Muscle of leg (tissue), 11 donors: Measurements from ENCODE around the gene LRRC3. TPM values are rescaled to one million over a fixed set of nuclear protein-coding genes. Genes with fewer than 3 reads are reported as not detected.

ENCODE experiments used
- DNase-seq: peaks from one replicate; pipeline ENCODE4 v3.0.0; 2013
- H3K27ac ChIP-seq: one replicate; pipeline ENCODE4 v1.5.1; 2013; ENCODE audit warnings: mild to moderate bottlenecking, low read length, control low read depth
- H3K27me3 ChIP-seq: one replicate; pipeline ENCODE4 v1.6.1; 2013; ENCODE audit warnings: low read length; ENCODE audit not compliant: control insufficient read depth, insufficient read depth
- H3K36me3 ChIP-seq: one replicate; pipeline ENCODE4 v1.6.1; 2013; ENCODE audit warnings: low read length; ENCODE audit not compliant: control insufficient read depth, insufficient read depth
- H3K4me1 ChIP-seq: one replicate; pipeline ENCODE4 v1.6.1; 2013; ENCODE audit warnings: low read length; ENCODE audit not compliant: control insufficient read depth, insufficient read depth
- H3K4me3 ChIP-seq: one replicate; pipeline ENCODE4 v1.5.1; 2013; ENCODE audit warnings: low read length, control low read depth
- H3K9me3 ChIP-seq: replicated peaks from 2 replicates; pipeline ENCODE4 v1.6.1; 2013; ENCODE audit warnings: low read depth, low read length; ENCODE audit not compliant: control insufficient read depth
- WGBS: methylation state at CpG from one replicate; pipeline ENCODE4 v1.1.5; 2013; ENCODE audit warnings: missing lambda C conversion rate; ENCODE audit not compliant: insufficient coverage; 5-methylcytosine and 5-hydroxymethylcytosine counted together
- polyA plus RNA-seq, 8 donors: library from polyadenylated mRNA; unstranded; fragments of 120-200 nt; gene quantifications; one replicate each; pipeline versions ENCODE4 v1.2.1 to v1.2.3, GENCODE V29; 2013; ENCODE audit warnings: inconsistent platforms in 1 of 8, low replicate concordance in 1 of 8; ENCODE audit not compliant: insufficient read length in 8 of 8, insufficient read depth in 1 of 8
- total RNA-seq: library from RNA; stranded (reverse); fragments of 120-200 nt; gene quantifications from one replicate; pipeline ENCODE4 v1.2.4, GENCODE V29; 2013

LRRC3 gene
- total and polyA plus RNA-seq, 9 donors: 0.98 to 4.2 (median 2.5) TPM

- H3K4me1 ChIP-seq: no peaks in the 10 kb centered on the region
- H3K27ac ChIP-seq: no peak overlapping the region
- no peaks in the 10 kb centered on the region for H3K36me3 ChIP-seq
- H3K27me3 ChIP-seq: no peaks in the 10 kb centered on the region
- WGBS: 65% methylated on average over 17 of the region's 17 CpGs
- H3K9me3 ChIP-seq: no peaks in the 10 kb centered on the region
- no peak for DNase-seq
- H3K4me3 ChIP-seq: no peak overlapping the region
These were observed 31.2 kb upstream of the LRRC3 start for GRCh38 chr21:44423941-44424607.

DNA sequence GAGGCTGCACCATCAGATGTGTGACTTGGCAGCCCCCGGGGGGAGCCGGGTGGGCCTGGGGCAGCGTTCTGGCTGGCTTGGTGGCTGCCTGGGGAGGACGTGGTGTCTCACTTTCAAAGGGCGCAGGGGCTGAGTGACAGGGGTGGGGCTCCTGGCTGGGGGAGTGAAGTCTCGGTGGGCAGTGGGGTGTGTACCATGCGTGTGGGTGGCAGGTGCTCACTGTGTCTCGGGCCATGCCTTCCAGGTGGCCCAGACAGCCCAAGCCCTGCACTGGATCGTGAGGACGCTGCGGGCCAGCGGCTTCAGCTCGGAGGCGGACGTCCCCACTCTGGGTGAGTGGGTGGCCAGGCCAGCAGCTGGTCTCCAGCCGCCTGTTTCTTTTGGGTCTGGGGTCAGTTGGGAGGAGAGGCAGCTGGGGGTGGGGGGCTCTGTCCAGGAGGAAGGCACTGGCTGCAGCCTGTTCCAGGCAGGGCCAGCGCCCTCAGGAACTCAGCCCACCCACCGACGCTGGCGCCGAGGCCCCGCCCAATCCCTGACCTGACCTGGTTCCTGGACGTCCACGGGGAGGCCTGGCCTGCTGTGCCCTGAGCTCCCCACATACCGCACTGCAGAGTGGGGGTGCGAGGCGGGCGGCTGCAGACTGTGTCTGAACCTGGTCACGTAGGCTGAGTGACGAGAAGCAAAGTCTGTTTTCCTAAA is 30.6 kb upstream of the LRRC3 start:
- Histone ChIP-seq H3K36me3 (no peaks in the 10 kb centered on the region), H3K27ac (no peak overlapping the region), H3K4me1 (no peaks in the 10 kb centered on the region), H3K9me3 (peaks cover 2% of the 10 kb centered on the region), H3K4me3 (no peak overlapping the region), H3K27me3 (no peaks in the 10 kb centered on the region)
- 56% methylated on average over 24 of the region's 30 CpGs for WGBS
- no peak for DNase-seq

GRCh38 chr21:44425307-44425894 is 29.9 kb upstream of the LRRC3 start:
- Histone ChIP-seq H3K27me3 (no peaks in the 10 kb centered on the region), H3K9me3 (peaks cover 3% of the 10 kb centered on the region), H3K4me1 (no peaks in the 10 kb centered on the region), H3K4me3 (no peak overlapping the region), H3K27ac (no peak overlapping the region), H3K36me3 (no peaks in the 10 kb centered on the region)
- 56% methylated on average over 19 of the region's 40 CpGs for WGBS
- DNase-seq: no peak

- H3K27me3 ChIP-seq: no peaks in the 10 kb centered on the region
- DNase-seq: no peak
- H3K27ac ChIP-seq: no peak overlapping the region
- peaks cover 3% of the 10 kb centered on the region for H3K9me3 ChIP-seq
- WGBS: 88% methylated on average over 4 of the region's 13 CpGs
- H3K4me1 ChIP-seq: no peaks in the 10 kb centered on the region
- H3K4me3 ChIP-seq: no peak overlapping the region
- H3K36me3 ChIP-seq: no peaks in the 10 kb centered on the region
These were observed 29.2 kb upstream of the LRRC3 start for GRCh38 chr21:44425895-44426662.

DNA sequence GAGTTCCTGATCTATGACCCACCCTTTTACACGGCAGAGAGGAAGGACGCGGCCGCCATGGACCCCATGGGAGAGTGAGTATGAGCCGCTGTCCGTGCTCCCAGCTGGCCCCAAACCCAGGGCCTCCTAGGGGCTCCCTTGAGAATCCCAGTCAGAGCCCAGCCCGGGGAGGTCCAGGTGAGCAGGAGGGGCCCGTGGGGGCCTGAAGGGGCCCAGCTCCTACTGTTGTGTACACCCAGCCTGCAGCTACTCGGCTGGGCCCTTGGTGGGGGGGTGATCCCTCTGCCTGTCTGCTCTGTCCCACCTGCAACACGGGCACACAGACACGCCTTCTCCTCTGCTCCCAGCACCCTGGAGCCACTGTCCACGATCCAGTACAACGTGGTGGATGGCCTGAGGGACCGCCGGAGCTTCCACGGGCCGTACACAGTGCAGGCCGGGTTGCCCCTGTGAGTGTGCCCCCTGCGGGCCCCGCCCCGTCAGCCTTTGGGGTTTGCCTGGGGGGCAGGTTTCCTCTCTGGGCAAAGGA is 28.6 kb upstream of the LRRC3 start:
- H3K4me1 ChIP-seq: no peaks in the 10 kb centered on the region
- no peak overlapping the region for H3K27ac ChIP-seq
- no peaks in the 10 kb centered on the region for H3K36me3 ChIP-seq
- H3K4me3 ChIP-seq: no peak overlapping the region
- 53% methylated on average over 7 of the region's 21 CpGs for WGBS
- H3K27me3 ChIP-seq: no peaks in the 10 kb centered on the region
- DNase-seq: no peak
- peaks cover 3% of the 10 kb centered on the region for H3K9me3 ChIP-seq

DNA sequence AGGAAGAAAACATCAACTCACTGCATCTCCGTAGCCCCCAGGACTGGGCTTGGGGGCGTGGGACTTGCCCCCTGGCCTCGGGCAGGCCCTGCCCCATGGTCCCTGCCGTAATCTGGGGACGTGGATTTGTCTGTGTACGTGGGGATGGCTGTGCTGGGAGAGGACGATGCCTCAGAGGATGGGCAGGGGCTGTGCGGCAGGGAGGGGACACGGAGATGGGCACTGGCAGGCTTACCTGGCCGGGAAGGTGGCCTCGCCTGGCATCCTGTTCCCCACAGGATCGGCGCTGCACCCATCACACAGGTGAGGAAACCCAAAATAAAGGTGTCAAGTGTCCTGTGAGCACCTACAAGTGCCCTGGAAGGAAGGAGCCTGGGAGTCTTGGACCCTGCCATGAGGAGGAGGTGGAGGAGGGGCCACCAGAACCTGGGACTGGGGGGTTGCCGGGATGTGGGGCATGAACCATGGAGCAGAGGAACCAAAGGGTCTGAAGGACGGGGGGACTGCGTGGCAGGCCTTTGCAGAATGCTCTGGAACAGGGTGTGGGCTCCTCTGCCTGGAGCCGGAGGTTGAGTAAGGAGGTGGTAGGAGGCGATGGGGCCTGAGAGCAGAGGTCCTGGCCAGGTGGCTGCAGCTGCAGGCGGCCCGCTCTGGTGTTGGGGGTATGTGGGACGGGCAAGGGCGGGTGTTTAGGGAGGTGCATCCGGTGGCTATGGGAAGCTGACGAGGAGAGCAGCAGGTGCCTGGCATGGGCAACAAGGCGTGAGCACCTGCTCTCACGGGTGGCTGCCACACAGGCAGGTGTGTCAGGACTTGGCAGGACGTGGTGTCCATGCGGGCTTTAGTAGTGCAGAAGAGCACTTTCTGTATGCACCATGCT is 27.8 kb upstream of the LRRC3 start:
- H3K27me3 ChIP-seq: no peaks in the 10 kb centered on the region
- WGBS: 86% methylated on average over 26 of the region's 28 CpGs
- no peak for DNase-seq

GRCh38 chr21:44428281-44428960 is 26.9 kb upstream of the LRRC3 start:
- Histone ChIP-seq H3K27me3 (no peaks in the 10 kb centered on the region), H3K9me3 (peaks cover 3% of the 10 kb centered on the region), H3K27ac (no peak overlapping the region), H3K4me1 (no peaks in the 10 kb centered on the region), H3K4me3 (no peak overlapping the region), H3K36me3 (no peaks in the 10 kb centered on the region)
- no peak for DNase-seq
- WGBS: 46% methylated on average over 3 of the region's 3 CpGs

More for the DNA sequence above, 27.8 kb upstream of the LRRC3 start:
- H3K4me1 ChIP-seq: no peaks in the 10 kb centered on the region
- peaks cover 3% of the 10 kb centered on the region for H3K9me3 ChIP-seq
- no peak overlapping the region for H3K4me3 ChIP-seq
- H3K27ac ChIP-seq: no peak overlapping the region
- no peaks in the 10 kb centered on the region for H3K36me3 ChIP-seq

- peaks cover 3% of the 10 kb centered on the region for H3K9me3 ChIP-seq
- no peaks in the 10 kb centered on the region for H3K27me3 ChIP-seq
- no peak overlapping the region for H3K4me3 ChIP-seq
- H3K27ac ChIP-seq: no peak overlapping the region
- no peak for DNase-seq
- no peaks in the 10 kb centered on the region for H3K4me1 ChIP-seq
- no peaks in the 10 kb centered on the region for H3K36me3 ChIP-seq
- no CpG with 5 or more reads among the region's 1 CpG for WGBS
These were observed 25.4 kb upstream of the LRRC3 start for GRCh38 chr21:44429894-44430293.

- Histone ChIP-seq H3K36me3 (no peaks in the 10 kb centered on the region), H3K4me1 (no peaks in the 10 kb centered on the region), H3K9me3 (peaks cover 3% of the 10 kb centered on the region), H3K27ac (no peak overlapping the region), H3K4me3 (no peak overlapping the region), H3K27me3 (no peaks in the 10 kb centered on the region)
- DNase-seq: no peak
- no CpG with 5 or more reads among the region's 4 CpGs for WGBS
These were observed 24.0 kb upstream of the LRRC3 start for GRCh38 chr21:44431300-44431699.
